ENCODE data around the gene PPARD. TPM values are rescaled to one million over a fixed set of nuclear protein-coding genes. Genes with fewer than 3 reads are reported as not detected.

Gene PPARD
- total RNA-seq, 1 experiment from 2014 or later = 13.8 TPM

GRCh38 chr6:35371494-35372262 is 29.3 kb downstream of the PPARD start:
- intact Hi-C loops (cut with micrococcal nuclease; ENCODE audit: unreplicated experiment) = no loop called here
- ChIA-PET CTCF (no interaction called here), POLR2A (ENCODE audit: low non-redundant PET) (no interaction called here)
- no TSS peak for BruUV-seq (replicated peaks)
- H3K27me3 ChIP-seq (replicated peaks; ENCODE audit: insufficient read depth, low read depth, low read length, poor library complexity) = no peaks in the 10 kb centered on the region
- H3K4me3 ChIP-seq (ENCODE audit: low read depth, low read length, poor library complexity, severe bottlenecking) = no peak overlapping the region
- TF ChIP-seq CTCF (conservative IDR thresholded peaks at IDR 0.05; ENCODE audit: low read depth, low read length) (no peak), EZH2 (IDR thresholded peaks at IDR 0.05; ENCODE audit: borderline replicate concordance, low read depth, low read length, poor library complexity, severe bottlenecking) (no peak)
- H3K36me3 ChIP-seq (ENCODE audit: insufficient read depth, low read length, poor library complexity, severe bottlenecking) = no peaks in the 10 kb centered on the region
- peaks cover 17% of the 10 kb centered on the region for H3K4me1 ChIP-seq (ENCODE audit: insufficient read depth, low read length, poor library complexity, severe bottlenecking)
- H3K27ac ChIP-seq (ENCODE audit: low read depth, low read length, poor library complexity, severe bottlenecking) = no peak overlapping the region
- H3K9me3 ChIP-seq (ENCODE audit: low read depth, low read length, poor library complexity, severe bottlenecking) = no peaks in the 10 kb centered on the region
- DNase-seq (ENCODE audit: low spot score) = no peak

- no peak for DNase-seq (ENCODE audit: low spot score)
- Histone ChIP-seq H3K9me3 (ENCODE audit: low read depth, low read length, poor library complexity, severe bottlenecking) (no peaks in the 10 kb centered on the region), H3K4me1 (ENCODE audit: insufficient read depth, low read length, poor library complexity, severe bottlenecking) (peaks cover 17% of the 10 kb centered on the region), H3K27me3 (replicated peaks; ENCODE audit: insufficient read depth, low read depth, low read length, poor library complexity) (no peaks in the 10 kb centered on the region), H3K4me3 (ENCODE audit: low read depth, low read length, poor library complexity, severe bottlenecking) (no peak overlapping the region), H3K27ac (ENCODE audit: low read depth, low read length, poor library complexity, severe bottlenecking) (no peak overlapping the region), H3K36me3 (ENCODE audit: insufficient read depth, low read length, poor library complexity, severe bottlenecking) (no peaks in the 10 kb centered on the region)
- intact Hi-C loops (cut with micrococcal nuclease; ENCODE audit: unreplicated experiment) = no loop called here
- ChIA-PET CTCF (no interaction called here), POLR2A (ENCODE audit: low non-redundant PET) (no interaction called here)
- BruUV-seq (replicated peaks) = no TSS peak
- TF ChIP-seq CTCF (conservative IDR thresholded peaks at IDR 0.05; ENCODE audit: low read depth, low read length) (no peak), EZH2 (IDR thresholded peaks at IDR 0.05; ENCODE audit: borderline replicate concordance, low read depth, low read length, poor library complexity, severe bottlenecking) (no peak)
Observed at GRCh38 chr6:35372633-35373032, 30.3 kb downstream of the PPARD start.

- no TSS peak for BruUV-seq (replicated peaks)
- Histone ChIP-seq H3K27ac (ENCODE audit: low read depth, low read length, poor library complexity, severe bottlenecking) (no peak overlapping the region), H3K4me1 (ENCODE audit: insufficient read depth, low read length, poor library complexity, severe bottlenecking) (no peaks in the 10 kb centered on the region), H3K36me3 (ENCODE audit: insufficient read depth, low read length, poor library complexity, severe bottlenecking) (no peaks in the 10 kb centered on the region), H3K27me3 (replicated peaks; ENCODE audit: insufficient read depth, low read depth, low read length, poor library complexity) (no peaks in the 10 kb centered on the region), H3K4me3 (ENCODE audit: low read depth, low read length, poor library complexity, severe bottlenecking) (no peak overlapping the region), H3K9me3 (ENCODE audit: low read depth, low read length, poor library complexity, severe bottlenecking) (no peaks in the 10 kb centered on the region)
- intact Hi-C loops (cut with micrococcal nuclease; ENCODE audit: unreplicated experiment) = no loop called here
- no peak for DNase-seq (ENCODE audit: low spot score)
- ChIA-PET CTCF (no interaction called here), POLR2A (ENCODE audit: low non-redundant PET) (no interaction called here)
- no peak for TF ChIP-seq CTCF (conservative IDR thresholded peaks at IDR 0.05; ENCODE audit: low read depth, low read length)
- no peak for TF ChIP-seq EZH2 (IDR thresholded peaks at IDR 0.05; ENCODE audit: borderline replicate concordance, low read depth, low read length, poor library complexity, severe bottlenecking)
Observed at GRCh38 chr6:35376281-35376680, 33.9 kb downstream of the PPARD start.

Data from A673 (cell line).